K562 (cell line): Measurements from ENCODE around the gene SLC48A1. TPM values are rescaled to one million over a fixed set of nuclear protein-coding genes. Genes with fewer than 3 reads are reported as not detected.

Experiments
- BACH1 ChIP-seq: fragments of 200-800 bp; sonication (Bioruptor generic); IDR thresholded peaks from 2 replicates; pipeline ENCODE4 v1.6.1; 2016; ENCODE audit warnings: missing genetic modification characterization, missing compliant biosample characterization
- BRCA1 ChIP-seq, 2 experiments: fragments of 450-650 bp in 1 of 2; sonication (generic) in 1 of 2; formaldehyde crosslinking in 1 of 2; IDR thresholded peaks; 2 replicates each; pipeline versions ENCODE4 v1.5.0 to v1.6.1; 2017 to 2020; ENCODE audit warnings: mild to moderate bottlenecking in 1 of 2, missing genetic modification reagents in 1 of 2
- E2F3 ChIP-seq: fragments of 250-450 bp; sonication (Bioruptor Pico); IDR thresholded peaks from 2 replicates; pipeline ENCODE4 v1.4.0; 2020; ENCODE audit warnings: mild to moderate bottlenecking
- HDAC3 ChIP-seq: fragments of 450-650 bp; IDR thresholded peaks from 2 replicates; pipeline ENCODE4 v1.6.1; 2018; ENCODE audit warnings: borderline replicate concordance, mild to moderate bottlenecking, moderate library complexity; ENCODE audit not compliant: partially characterized antibody
- HDAC8 ChIP-seq: fragments of 450-650 bp; IDR thresholded peaks from 2 replicates; pipeline ENCODE4 v1.6.1; 2016; ENCODE audit warnings: mild to moderate bottlenecking, missing genetic modification characterization, moderate library complexity, missing compliant biosample characterization
- L3MBTL2 ChIP-seq: fragments of 450-650 bp; IDR thresholded peaks from 2 replicates; pipeline ENCODE4 v1.6.1; 2016; ENCODE audit warnings: mild to moderate bottlenecking, moderate library complexity
- MCM7 ChIP-seq, 2 experiments: fragments of 450-650 bp; IDR thresholded peaks; 2 replicates each; pipeline ENCODE4 v1.6.1; 2016 to 2018
- MECOM ChIP-seq: fragments of 250-450 bp; sonication (Bioruptor Pico); IDR thresholded peaks from 2 replicates; pipeline ENCODE4 v1.8.0; 2022; ENCODE audit warnings: inconsistent platforms
- NR2C2 ChIP-seq, 2 experiments: fragments of 200-800 bp in 1 of 2; sonication (Bioruptor generic) in 1 of 2; sonication (generic) in 1 of 2; formaldehyde crosslinking in 1 of 2; IDR thresholded peaks; 2 replicates each; pipeline versions ENCODE4 v1.6.1 to v1.8.0; 2016 to 2022; ENCODE audit warnings: mild to moderate bottlenecking in 1 of 2, missing compliant biosample characterization in 1 of 2, missing genetic modification characterization in 1 of 2, missing genetic modification reagents in 1 of 2
- SAFB2 ChIP-seq: fragments of 200-400 bp; formaldehyde crosslinking; IDR thresholded peaks from 2 replicates; pipeline ENCODE4 v1.6.1; 2018; ENCODE audit warnings: borderline replicate concordance, low read length, low read depth, moderate library complexity; ENCODE audit not compliant: severe bottlenecking
- TCFL5 ChIP-seq: fragments of 250-450 bp; sonication (Bioruptor Pico); conservative IDR thresholded peaks from 2 replicates; pipeline ENCODE4 v1.6.1; 2021; ENCODE audit warnings: mild to moderate bottlenecking, moderate library complexity, matching md5 sums
- ZEB2 ChIP-seq: fragments of 450-650 bp; IDR thresholded peaks from 2 replicates; pipeline ENCODE4 v1.6.1; 2016
- ZNF584 ChIP-seq: fragments of 200-800 bp; sonication (Bioruptor generic); IDR thresholded peaks from 2 replicates; pipeline ENCODE4 v1.6.1; 2016; ENCODE audit warnings: low read depth, mild to moderate bottlenecking, missing genetic modification characterization, missing compliant biosample characterization
- ZNF79 ChIP-seq: fragments of 250-450 bp; sonication (Bioruptor Pico); IDR thresholded peaks from 2 replicates; pipeline ENCODE4 v1.4.0; 2020; ENCODE audit warnings: low read depth, mild to moderate bottlenecking, moderate library complexity
- polyA plus RNA-seq, 8 experiments: library from polyadenylated mRNA; depleted of rRNA in 4 of 8; stranded (reverse) in 5 of 8; unstranded in 3 of 8; fragments of >200 nt; fragmentation: Nextera tagmentation in 2 of 8; fragmentation: Illumina TruSeq in 1 of 8; extraction: Ambion mirVana in 2 of 8; extraction: Trizol in 1 of 8; gene quantifications; 2 replicates each; pipeline versions ENCODE4 v1.2.1 to v1.2.3, GENCODE V29; 2011 to 2014; ENCODE audit warnings: inconsistent platforms in 1 of 8, missing spikeins in 1 of 8
- total RNA-seq, 7 experiments: library from RNA; depleted of rRNA in 6 of 7; stranded (reverse); fragments of >200 nt in 6 of 7; fragmentation: Illumina TruSeq in 2 of 7; extraction: Trizol in 2 of 7; gene quantifications; 2 replicates each; pipeline versions ENCODE4 v1.2.1 to v1.2.3, GENCODE V29; 2011 to 2021; ENCODE audit warnings: low replicate concordance in 1 of 7
- TF ChIP-seq, protein P1 (sequence below): fragments of 450-650 bp; IDR thresholded peaks from 2 replicates; pipeline ENCODE4 v1.6.1; 2017; ENCODE audit warnings: mild to moderate bottlenecking, moderate library complexity
- TF ChIP-seq, protein P2 (sequence below): sonication (generic); formaldehyde crosslinking; IDR thresholded peaks from 2 replicates; pipeline ENCODE4 v1.8.1; 2023; ENCODE audit warnings: mild to moderate bottlenecking, missing genetic modification reagents
- TF ChIP-seq, protein P3 (sequence below): fragments of 250-450 bp; sonication (Bioruptor Pico); IDR thresholded peaks from 2 replicates; pipeline ENCODE4 v1.9.0; 2021; ENCODE audit warnings: mild to moderate bottlenecking, inconsistent platforms
- TF ChIP-seq, protein P4 (sequence below), 2 experiments: fragments of 450-650 bp; IDR thresholded peaks; 2 replicates each; pipeline ENCODE4 v1.6.1; 2018; ENCODE audit warnings: mild to moderate bottlenecking in 2 of 2, low read depth in 1 of 2; ENCODE audit not compliant: partially characterized antibody in 2 of 2

Gene SLC48A1
- total and polyA plus RNA-seq, 9 of the 15 experiments (the other 6 are each of a cell fraction or from before 2014, with no cell fraction given), result 10.7 to 37.5 (median 18.7) TPM

DNA sequence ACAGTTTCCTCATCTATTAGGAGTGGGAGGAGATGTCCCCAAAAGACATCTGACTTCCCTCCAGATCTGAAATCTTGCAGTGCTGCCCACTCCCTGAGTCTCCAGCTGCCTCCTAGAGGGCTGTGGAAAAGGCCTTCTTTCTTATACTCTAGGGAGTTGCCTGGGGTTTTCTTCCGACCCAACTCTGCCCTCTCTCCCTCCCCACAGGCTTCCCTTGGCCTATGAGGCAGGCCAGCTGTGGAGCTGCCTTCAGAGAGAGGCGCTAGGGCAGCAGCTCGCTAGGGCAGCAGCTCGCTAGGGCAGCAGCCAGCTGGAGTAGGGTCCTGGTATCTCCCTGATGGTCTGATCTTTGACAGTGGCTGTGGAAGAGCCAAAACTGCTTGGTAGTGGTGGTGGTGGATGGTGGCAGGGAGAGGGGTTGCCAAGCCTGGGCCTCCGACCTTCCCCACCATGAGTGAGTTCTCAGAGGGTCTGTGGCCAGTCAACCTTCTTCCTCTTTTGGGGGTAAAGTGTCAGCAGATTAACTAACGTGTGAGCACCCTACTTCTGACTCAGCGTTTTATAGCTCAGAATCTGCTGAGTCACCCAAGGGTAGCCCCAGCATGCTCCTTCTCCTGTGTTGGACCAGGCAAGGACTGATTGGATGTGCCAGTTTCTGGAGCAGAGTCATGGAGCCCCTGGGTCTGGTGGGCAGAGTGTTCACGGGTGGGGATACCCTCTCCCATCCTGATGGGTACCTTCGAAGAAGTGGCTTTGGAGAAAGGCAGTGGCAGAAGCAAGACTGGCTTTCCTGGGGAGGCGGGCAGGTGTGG, 2.3 kb downstream of the SLC48A1 start (continued):
- TF ChIP-seq ZNF79 (CRISPR knock-in tag), result no peak
- TF ChIP-seq BACH1 (tag), result peak; percentile 100
- no peak for TF ChIP-seq HDAC8 (tag)
- TF ChIP-seq, protein P1, sequence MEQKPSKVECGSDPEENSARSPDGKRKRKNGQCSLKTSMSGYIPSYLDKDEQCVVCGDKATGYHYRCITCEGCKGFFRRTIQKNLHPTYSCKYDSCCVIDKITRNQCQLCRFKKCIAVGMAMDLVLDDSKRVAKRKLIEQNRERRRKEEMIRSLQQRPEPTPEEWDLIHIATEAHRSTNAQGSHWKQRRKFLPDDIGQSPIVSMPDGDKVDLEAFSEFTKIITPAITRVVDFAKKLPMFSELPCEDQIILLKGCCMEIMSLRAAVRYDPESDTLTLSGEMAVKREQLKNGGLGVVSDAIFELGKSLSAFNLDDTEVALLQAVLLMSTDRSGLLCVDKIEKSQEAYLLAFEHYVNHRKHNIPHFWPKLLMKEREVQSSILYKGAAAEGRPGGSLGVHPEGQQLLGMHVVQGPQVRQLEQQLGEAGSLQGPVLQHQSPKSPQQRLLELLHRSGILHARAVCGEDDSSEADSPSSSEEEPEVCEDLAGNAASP, result no peak
- TF ChIP-seq L3MBTL2, result peak; percentile 59; the same call in 1 of the 2 replicates
- TF ChIP-seq, protein P2, sequence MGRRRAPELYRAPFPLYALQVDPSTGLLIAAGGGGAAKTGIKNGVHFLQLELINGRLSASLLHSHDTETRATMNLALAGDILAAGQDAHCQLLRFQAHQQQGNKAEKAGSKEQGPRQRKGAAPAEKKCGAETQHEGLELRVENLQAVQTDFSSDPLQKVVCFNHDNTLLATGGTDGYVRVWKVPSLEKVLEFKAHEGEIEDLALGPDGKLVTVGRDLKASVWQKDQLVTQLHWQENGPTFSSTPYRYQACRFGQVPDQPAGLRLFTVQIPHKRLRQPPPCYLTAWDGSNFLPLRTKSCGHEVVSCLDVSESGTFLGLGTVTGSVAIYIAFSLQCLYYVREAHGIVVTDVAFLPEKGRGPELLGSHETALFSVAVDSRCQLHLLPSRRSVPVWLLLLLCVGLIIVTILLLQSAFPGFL (CRISPR knock-in tag), result no peak
- no peak for TF ChIP-seq TCFL5 (CRISPR knock-in tag)
- TF ChIP-seq MCM7 (IDR thresholded peaks at IDR 0.05), result no peak
- TF ChIP-seq HDAC3, result no peak
- peak; percentile 11; the same call in 1 of the 2 replicates for TF ChIP-seq E2F3 (CRISPR knock-in tag)
- TF ChIP-seq, protein P3, sequence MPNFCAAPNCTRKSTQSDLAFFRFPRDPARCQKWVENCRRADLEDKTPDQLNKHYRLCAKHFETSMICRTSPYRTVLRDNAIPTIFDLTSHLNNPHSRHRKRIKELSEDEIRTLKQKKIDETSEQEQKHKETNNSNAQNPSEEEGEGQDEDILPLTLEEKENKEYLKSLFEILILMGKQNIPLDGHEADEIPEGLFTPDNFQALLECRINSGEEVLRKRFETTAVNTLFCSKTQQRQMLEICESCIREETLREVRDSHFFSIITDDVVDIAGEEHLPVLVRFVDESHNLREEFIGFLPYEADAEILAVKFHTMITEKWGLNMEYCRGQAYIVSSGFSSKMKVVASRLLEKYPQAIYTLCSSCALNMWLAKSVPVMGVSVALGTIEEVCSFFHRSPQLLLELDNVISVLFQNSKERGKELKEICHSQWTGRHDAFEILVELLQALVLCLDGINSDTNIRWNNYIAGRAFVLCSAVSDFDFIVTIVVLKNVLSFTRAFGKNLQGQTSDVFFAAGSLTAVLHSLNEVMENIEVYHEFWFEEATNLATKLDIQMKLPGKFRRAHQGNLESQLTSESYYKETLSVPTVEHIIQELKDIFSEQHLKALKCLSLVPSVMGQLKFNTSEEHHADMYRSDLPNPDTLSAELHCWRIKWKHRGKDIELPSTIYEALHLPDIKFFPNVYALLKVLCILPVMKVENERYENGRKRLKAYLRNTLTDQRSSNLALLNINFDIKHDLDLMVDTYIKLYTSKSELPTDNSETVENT, result no peak
- 0 out of 2 replicates have a peak, but pooled peaks have one; percentile 41 for TF ChIP-seq MECOM
- TF ChIP-seq, protein P4, sequence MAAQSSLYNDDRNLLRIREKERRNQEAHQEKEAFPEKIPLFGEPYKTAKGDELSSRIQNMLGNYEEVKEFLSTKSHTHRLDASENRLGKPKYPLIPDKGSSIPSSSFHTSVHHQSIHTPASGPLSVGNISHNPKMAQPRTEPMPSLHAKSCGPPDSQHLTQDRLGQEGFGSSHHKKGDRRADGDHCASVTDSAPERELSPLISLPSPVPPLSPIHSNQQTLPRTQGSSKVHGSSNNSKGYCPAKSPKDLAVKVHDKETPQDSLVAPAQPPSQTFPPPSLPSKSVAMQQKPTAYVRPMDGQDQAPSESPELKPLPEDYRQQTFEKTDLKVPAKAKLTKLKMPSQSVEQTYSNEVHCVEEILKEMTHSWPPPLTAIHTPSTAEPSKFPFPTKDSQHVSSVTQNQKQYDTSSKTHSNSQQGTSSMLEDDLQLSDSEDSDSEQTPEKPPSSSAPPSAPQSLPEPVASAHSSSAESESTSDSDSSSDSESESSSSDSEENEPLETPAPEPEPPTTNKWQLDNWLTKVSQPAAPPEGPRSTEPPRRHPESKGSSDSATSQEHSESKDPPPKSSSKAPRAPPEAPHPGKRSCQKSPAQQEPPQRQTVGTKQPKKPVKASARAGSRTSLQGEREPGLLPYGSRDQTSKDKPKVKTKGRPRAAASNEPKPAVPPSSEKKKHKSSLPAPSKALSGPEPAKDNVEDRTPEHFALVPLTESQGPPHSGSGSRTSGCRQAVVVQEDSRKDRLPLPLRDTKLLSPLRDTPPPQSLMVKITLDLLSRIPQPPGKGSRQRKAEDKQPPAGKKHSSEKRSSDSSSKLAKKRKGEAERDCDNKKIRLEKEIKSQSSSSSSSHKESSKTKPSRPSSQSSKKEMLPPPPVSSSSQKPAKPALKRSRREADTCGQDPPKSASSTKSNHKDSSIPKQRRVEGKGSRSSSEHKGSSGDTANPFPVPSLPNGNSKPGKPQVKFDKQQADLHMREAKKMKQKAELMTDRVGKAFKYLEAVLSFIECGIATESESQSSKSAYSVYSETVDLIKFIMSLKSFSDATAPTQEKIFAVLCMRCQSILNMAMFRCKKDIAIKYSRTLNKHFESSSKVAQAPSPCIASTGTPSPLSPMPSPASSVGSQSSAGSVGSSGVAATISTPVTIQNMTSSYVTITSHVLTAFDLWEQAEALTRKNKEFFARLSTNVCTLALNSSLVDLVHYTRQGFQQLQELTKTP (IDR thresholded peaks at IDR 0.05; ENCODE audit: low read depth in 1 of 2, partially characterized antibody in 2 of 2), result no peak
- TF ChIP-seq BRCA1 (IDR thresholded peaks at IDR 0.05), result no peak
- no peak for TF ChIP-seq BRCA1 (CRISPR knock-in tag; IDR thresholded peaks at IDR 0.05)
- peak; percentile 42; the same call in 1 of the 2 replicates for TF ChIP-seq ZEB2
- peak; percentile 73; the same call in 1 of the 2 replicates for TF ChIP-seq ZNF584 (CRISPR knock-in tag)
- TF ChIP-seq SAFB2, result no peak
- TF ChIP-seq NR2C2 (CRISPR knock-in tag; IDR thresholded peaks at IDR 0.05), result no peak
- peak; percentile 39 for TF ChIP-seq NR2C2 (tag; IDR thresholded peaks at IDR 0.05)
